ENCODE results near the gene CNIH2.

DNA sequence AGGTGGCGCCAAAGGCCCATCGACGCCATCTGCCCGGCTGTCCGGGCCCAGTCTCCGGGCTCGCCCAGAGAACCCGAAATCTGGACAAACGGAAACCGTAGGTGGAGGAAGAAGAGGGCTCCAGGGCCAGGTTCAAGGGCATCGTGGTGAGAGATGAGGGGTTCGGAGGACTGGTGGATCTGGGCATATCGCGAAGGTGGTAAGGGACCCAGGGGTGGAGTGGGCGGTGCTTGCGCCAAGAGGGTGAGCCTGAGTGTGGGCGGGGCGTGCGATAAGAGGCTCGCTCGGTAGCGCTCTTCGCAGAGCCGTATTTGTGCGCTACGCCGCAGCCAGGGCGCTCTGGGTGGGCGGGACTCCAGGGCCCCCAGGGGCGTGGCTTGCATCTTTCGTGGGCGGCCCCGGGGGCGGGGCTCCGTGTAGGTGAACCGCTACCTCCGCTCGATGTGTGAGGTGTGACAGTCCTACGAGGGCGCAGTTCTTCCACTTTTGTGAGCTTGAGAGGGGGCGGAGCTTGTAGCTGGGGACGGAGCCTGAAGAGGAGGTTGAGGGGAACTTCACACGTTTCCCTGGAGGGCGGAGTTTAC is 34.1 kb downstream of the CNIH2 start:
- TF ChIP-seq SP1 (IDR thresholded peaks at IDR 0.05) (no peak), SUZ12 (IDR thresholded peaks at IDR 0.05) (no peak), HDGF (IDR thresholded peaks at IDR 0.05; ENCODE audit: borderline replicate concordance) (no peak), TARDBP (IDR thresholded peaks at IDR 0.05) (no peak), ZNF384 (IDR thresholded peaks at IDR 0.05) (no peak), FOXM1 (IDR thresholded peaks at IDR 0.05; ENCODE audit: borderline replicate concordance) (no peak), BHLHE40 (IDR thresholded peaks at IDR 0.05; ENCODE audit: borderline replicate concordance) (no peak), ARNT (IDR thresholded peaks at IDR 0.05) (no peak), CTBP1 (IDR thresholded peaks at IDR 0.05; ENCODE audit: borderline replicate concordance) (no peak), NFRKB (IDR thresholded peaks at IDR 0.05) (no peak), PKNOX1 (IDR thresholded peaks at IDR 0.05) (no peak), ELF4 (IDR thresholded peaks at IDR 0.05) (no peak), FOXK2 (IDR thresholded peaks at IDR 0.05) (no peak), FOXA1 (IDR thresholded peaks at IDR 0.05) (no peak)

Measured in HEK293T (cell line).